Hematopoietic multipotent progenitor cell treated with erythropoietin and hydrocortisone succinate and interleukin-3 and kit ligand, for 8 days (in vitro differentiated cells): Measurements from ENCODE around the gene EPHA6.
A peak's percentile ranks its signal among the peaks of the same experiment; 100 is the strongest.

Experiments used
- DNase-seq: peaks from one replicate; pipeline ENCODE4 v3.0.0-alpha.2; 2015

EPHA6 gene

DNA sequence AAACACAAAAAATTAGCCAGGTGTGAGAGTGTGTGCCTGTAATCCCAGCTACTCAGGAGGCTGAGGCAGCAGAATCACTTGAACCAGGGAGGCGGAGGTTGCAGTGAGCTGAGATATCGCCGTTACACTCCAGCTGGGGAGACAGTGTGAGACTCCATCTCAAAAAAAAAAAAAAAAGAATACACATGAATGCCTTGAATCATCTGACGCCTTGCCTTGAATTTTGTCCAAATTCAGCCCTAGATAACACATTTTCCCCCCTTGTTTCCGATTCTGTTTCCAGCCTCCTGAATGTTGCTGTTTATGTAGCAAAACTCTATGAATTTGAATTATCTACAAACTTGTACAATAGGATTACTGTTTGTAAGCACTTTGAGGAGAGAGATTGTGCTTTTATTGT, 851.5 kb downstream of the EPHA6 start:
- no peak for DNase-seq

DNA sequence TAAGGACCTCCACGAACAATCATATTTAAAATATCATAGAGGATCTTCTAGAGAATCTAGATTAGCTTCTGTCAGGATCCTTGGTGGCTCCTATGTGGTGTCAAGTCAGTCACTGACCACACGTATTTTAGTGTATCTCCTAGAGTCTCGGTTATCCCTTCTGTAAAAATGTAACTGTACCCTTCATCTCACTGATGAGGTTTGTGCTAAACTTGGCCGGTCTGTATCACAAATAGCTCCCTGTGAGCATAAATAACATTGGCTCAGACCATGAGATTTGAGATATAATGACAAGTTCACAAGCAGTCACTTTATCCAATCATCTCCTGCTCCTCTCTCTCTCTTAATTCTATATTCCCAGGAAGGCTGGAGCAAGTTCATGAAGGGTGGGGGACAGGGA, 856.6 kb downstream of the EPHA6 start:
- DNase-seq = no peak

DNA sequence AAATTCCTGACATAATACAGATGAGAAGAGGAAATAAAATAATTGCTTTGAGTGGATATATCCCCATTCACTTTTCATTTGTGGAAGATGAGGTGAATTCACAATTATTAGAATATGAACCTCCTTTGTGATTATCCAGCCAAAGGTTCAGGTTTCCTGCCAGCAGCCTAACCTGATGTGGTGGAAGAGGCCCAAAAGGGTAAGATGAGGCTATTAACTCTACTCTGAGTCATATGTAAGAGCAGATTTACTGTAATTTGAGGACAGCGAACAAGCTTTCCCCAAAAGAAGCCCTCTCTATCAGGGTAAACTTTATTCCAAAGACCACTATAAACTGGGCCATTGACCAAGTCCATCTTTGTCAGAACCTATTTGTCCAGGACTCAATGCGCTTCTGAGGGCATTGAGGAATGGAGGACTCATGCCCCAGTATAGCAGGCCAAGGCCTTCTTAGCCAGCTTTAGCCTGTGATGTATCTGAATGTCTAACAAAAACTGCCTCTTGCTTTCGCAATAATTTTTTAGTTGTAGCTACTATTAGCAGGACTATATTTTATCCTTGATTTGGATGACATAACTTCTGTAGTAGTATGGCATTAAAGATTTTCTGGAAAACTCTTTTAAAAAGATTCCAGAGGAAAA, 859.1 kb downstream of the EPHA6 start:
- DNase-seq = no peak

DNA sequence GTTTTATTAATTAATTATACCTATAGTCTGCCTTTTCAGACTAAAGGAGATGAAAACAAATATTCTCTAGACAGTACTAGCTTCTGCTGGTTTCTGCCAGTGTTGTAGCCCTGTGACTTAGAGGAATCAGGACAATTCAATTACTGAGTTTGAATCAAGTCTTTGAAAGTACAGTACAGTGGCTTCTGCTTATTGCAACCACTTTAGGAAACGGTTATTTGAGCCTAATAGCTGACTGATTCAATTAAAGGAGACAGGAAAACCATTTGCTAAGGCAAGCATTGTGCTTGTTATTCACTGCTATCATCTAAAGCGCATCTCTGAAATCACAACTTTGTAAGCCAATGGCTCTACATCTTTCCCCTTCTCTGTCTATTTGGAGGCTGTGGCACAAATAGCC, 860.1 kb downstream of the EPHA6 start:
- no peak for DNase-seq

DNA sequence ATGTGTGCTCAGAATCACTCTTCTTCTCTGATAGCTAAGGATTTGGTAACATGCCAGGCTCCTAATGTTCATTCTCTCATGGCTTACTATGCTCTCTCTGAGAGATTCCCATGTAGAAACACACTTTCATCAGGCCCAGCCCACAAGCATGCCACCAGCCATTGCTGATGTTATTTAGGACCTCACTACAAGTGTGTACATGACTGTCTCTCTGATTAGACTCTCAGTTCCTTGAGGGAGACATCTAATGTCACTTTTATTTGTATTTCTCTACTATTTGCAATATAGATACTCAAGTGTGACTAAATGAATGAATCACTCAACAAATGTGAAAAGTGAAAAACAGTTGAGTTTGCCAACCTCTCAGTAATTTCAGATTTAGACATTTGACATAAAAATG, 865.8 kb downstream of the EPHA6 start:
- no peak for DNase-seq

DNA sequence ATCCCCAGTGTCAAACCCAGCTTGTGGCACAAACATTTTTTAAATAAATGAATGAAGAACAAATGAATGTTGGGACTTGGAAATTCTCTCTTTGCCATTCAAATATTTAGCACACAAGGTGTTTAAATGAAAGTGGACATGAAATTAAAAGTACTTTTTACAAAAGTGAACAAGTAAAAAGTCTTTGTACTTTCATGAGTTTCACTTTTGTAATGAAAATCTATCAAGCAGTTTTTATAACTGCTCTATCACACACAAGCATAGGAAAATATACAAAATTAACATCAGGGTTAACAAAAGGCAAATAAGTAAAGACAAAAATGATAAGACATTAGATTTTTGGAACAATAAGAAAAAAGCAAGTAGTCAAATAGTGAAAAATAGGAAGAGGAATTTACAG, 866.3 kb downstream of the EPHA6 start:
- DNase-seq = no peak

DNA sequence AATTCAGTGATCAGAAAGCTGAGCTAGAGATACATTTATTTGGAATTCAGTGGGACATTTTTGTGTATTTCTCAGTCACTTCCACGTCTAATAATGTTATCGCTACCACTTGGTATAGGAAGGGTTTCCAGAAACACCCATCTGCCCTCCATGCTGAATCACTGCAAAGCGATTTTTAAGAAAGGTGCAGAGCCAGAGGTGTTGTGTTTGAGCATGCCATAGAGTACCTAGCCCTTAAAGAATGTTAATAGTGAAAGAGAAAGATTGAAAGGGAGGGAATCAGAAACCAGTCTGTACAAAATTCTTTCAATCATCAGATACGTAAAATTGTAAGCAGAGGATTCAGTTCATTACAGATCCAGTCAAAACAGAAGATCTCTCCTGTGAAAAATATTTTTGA, 870.1 kb downstream of the EPHA6 start:
- DNase-seq = no peak

DNA sequence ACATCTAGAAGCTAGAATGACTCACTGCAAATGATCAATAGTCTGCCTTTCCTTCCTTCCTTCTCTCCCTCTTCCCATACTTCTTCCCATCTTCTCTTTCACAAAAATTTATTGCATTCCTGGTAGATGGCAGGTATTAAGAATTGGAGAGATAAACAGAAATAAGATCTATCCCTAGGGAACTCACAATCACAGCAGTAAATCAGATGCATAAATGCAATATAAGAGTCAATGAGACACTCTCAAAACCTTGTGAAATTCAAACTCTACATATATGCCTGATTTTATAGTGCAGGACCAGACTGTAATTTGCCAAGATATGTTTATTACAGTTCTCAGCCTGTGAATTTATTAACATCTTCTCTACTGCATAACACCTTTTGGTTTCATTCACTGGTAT, 871.9 kb downstream of the EPHA6 start:
- no peak for DNase-seq

DNA sequence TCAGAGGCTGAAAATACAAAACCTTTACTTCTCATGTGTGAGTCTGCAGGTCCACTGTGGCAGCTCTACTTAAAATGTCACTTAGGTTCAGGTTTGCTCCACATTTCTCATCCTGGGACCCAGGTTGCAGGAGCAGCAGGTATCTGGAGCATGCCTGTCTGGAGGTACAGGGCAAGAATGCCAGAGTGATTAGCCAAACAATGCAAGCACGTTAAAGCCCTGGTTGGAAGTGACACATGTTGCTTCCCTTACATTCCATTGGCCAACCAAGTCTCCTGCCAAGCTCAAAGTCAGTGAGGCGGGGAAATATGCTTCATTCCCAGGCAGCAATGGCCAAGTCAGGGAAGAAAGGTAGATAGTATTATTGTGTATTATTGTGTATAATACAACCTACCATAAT, 873.3 kb downstream of the EPHA6 start:
- no peak for DNase-seq

DNA sequence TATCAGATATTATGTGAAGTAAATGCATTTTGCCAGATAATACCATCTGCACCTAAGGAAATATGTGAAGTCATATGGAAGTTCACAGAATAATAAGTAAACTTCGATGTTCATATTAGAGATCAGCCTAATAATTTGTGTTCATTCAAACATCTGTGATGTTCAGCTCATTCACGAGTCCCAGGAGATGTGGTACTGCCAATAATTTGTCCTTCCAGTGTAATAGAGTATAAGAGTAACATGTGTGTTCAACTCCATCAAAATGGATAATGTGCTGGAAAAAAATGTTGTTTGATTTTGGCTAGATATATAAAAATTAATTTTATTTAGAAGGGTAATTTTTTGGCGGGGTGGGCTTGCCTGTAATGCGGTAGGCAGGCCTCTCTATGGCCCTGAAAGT, 874.7 kb downstream of the EPHA6 start:
- no peak for DNase-seq

DNA sequence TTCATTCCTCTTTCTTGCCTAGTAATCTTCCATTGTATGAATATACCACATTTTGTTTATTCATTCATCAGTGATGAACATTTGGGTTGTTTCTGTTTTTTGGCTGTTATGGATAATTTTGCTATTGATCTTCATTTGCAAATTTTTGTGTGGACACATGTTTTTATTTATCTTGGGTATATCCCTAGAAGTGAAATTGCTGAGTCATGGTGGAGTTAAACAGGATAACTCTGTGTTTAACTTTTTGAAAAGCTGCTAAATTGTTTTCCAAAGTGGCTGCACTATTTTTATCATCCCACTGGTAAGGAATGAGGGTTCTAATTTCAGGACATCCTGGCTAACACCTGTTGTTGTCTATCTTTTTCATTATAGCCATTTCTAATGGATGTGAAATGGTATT, 875.6 kb downstream of the EPHA6 start:
- no peak for DNase-seq

DNA sequence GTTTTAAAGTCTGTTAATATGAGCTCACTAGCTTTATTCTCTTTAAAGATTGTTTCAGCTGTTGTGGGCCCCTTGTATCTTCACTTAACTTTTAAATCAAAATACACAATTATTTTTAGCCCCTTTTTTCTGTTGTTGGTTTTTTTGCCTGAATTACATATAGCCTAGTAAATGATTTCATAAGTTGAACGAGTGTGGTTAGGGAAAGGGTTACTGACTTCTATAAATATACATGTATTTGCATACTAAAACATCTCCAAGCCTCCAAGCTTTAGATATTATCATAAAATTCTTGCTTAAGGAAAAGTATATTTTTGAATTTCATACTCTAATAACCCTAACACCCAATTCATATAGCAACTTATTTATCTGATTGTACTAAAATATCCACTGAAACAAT, 877.0 kb downstream of the EPHA6 start:
- DNase-seq = no peak

DNA sequence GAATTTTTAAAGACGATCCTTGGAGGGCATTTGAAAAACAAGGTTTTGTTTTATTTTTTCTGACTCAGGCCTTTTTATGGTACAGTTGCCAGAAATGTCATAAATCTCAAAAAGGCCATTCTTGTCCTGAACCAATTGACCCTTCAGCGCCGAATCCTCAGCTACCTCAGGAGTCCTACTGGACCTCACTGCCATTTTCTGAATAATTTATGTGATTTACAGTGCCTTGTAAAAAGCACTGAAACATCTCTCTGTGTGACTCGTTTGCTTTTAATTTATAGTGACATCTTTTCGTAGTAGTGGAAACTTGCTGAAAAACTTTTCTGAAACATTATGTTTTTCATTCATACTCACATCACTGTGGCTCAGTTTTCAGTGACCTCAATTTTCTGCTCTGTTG, 878.0 kb downstream of the EPHA6 start:
- no peak for DNase-seq

DNA sequence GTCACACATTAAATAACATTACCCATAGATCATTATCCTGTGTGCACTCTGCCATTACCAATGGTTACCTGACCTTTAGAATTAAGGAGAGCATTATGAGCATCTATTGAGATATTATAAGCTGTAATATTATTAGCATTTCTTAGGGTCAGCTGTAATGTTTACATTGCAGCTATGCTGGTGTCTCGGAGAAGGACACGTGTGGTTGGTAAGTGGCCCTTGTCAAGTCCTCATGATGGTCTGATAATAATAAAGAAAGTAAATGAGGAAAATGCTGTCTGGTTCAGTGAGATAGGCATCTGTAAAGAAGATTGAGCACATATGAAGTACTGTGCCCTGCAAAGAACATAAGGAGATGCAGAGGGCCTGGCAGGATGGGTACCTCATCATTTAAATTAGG, 878.4 kb downstream of the EPHA6 start:
- no peak for DNase-seq

DNA sequence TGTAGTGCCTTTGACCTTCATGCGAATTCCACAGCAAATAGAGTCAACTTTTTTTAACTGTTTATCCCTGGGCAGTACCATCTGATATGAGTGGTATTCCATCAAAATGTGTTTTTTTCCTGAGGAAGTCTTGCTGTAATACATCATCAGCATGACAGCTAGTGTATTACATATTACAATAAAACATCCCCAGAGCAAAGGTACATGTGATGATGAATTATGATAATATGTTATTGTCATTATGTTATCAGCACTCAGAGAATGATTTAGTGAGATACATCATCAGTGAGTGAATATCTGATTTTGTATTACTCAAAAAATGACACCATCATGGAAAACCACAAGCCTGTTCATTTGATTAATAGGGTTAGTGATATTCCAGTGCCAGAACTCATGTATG, 880.5 kb downstream of the EPHA6 start:
- no peak for DNase-seq

DNA sequence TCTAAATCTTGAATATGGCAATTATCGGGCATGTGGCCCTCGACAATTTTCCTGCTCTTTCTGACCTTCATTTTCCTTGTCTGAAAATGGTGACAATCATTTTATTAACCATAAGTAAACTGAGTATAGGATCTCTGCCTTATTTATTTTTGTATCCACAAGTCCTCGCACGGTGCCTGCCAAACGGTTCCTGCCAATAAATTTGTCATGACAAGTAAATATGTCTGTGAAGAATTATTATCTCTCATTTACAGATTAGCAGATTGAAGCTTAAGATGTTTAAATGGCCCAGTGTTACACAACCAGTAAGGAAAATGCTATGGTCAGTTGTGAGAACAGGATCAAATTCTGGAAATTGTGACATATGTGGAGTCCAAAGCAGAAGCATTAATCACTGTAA, 884.3 kb downstream of the EPHA6 start:
- no peak for DNase-seq

DNA sequence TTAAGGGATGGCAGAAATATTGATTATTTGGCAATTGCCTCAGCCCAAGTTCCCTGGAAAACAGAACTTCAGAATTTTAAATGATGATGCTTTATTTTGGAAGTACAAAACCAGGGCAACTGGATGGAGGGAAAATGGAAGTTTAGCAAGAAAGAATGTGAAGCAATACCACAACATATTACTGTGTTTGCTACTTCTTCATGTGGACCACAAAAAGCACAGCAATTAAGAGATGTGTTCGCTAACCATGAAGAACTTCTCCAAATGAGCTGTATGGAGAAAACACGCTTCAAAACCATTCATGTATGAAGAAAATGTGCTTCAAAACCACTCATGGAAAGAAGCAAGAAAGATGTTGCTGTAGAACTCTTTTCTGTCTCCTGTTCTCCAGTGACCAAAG, 885.5 kb downstream of the EPHA6 start:
- no peak for DNase-seq

DNA sequence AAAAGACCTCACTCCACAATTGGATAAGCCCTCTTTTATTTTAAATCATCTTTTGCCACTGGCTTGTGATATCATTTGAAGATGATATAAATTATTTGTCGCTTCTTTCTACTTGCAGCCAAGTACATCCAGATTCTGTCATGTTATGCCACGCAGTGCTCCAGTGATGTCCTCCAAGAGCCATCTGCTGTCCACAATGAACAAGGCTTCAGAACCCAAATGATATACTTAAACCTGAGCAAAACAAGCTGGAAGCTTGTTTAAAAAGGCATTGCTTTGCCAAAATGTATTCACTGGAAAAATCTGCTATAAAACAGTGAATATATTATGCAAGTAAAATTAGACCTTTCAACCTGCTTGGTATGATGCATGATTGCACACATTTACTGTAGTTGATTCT, 891.4 kb downstream of the EPHA6 start:
- no peak for DNase-seq

DNA sequence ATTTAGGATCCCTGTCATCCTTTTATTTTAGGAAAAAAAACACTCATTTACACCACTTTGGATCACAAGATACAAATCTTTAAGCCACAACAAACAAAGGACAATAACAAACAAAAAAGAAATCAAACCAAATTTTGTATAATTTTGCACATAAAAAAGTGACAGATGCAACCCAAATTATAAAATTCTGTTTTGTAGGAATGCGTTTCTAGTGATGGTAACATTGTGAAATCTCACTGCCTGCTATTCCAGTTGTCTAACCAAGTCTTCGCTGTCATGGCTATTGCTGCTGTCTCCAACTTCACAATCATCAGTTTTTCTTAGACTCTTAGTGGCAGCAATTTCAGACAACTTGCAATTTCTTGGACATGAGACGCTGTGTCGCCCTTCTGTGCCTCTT, 891.8 kb downstream of the EPHA6 start:
- DNase-seq = no peak

DNA sequence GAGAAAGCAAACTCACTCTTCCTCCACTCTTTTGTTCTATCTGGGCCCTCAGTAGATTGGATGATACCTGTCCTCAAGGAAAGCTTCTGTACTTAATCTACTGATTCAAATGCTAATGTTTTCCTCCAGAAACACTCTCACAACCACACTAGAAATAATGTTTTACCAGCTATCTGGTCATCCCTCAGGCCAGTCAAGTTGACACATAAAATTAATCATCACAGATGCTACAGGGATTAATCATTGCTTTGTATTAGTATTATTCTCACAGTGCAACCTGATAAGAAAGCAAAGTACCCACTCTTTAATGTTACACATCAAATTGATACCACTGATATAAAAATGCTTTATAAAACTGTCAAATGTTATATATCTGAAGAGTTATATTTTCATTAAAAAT, 897.3 kb downstream of the EPHA6 start:
- DNase-seq = no peak

DNA sequence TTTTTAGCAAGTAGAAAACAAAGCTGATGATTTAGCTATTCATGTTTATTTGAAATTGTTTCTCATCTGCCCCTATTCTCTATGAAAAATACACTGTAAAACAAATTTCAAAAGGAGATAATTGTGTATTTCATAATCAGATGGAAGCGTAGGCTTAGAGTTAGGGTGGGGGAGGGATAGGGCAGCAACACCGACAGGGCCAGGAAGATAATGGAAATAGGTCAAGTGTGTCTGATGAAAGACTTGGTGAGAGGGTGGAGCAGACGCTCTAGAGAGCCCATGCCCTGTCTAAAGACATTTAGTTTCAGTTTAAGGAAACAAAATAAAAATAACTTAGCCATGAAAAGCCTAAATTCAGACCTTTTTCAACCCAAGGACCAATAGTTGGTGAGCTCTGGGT, 898.5 kb downstream of the EPHA6 start:
- DNase-seq = no peak

DNA sequence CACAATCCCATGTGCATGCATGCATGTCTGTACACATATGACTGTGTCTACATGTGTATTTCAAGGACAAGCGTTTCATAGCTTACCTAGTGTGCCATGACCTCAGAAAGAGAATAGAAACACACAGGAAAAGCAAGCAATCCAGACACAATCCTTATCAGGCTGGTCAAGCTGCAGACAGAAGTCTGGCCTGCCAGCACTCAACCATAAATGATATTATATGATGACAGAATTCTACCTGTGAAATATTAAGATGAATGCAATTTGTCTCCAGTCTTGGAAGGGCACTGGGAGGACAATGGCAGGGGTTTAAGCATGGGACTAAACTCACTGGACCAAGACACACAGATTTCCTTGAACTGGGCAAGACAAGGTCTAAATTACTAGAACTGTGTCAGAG, 899.2 kb downstream of the EPHA6 start:
- DNase-seq = no peak

DNA sequence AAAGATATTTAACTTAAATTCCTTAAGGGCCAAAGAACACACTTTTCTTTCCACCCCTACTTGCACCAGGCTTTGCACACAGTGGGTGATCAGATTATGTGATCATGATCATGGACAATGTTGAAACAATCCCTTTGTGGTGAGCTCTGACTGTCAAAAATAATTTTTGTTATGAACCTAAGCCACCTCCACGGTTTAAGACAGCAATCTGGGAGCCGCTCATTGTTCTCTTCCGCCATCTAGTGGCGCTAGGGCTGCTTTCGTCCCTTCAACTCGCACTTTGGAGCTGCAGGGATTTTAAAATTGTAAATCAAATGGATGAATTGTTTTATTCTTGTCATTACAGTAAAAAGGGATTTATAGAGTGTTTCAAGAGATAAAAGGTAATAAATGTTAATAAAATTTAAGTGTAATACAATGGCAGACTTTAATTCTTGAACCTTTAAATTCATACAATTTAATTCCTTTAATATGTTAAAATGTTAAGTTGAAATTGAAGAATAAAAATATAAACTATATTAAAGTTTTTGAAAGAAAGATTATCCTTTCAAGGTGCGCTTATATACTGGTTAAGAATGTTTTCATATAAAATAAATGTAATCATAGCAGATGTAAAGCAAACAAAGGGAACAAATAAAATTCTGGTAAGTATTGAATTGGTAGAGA, 904.9 kb downstream of the EPHA6 start:
- peak; percentile 65 for DNase-seq

DNA sequence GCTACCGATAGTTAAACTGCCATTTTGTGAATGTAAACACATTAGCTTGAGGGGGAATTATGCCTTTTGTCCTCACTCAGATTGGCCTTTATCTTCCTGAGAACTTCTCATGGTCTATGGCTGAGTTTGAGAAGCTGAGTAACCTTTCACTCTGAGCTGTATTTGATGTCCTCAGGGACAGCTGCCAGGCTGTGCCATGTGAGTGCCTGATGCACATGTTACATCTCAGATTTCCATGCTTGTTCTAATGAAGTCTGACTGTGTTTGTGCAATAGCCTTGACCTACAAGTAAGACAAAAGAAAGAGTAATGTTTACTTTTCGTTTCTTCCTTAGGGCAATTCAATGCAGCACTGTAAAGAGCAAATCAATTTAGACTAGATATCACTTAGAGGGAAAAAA, 906.0 kb downstream of the EPHA6 start:
- no peak for DNase-seq

DNA sequence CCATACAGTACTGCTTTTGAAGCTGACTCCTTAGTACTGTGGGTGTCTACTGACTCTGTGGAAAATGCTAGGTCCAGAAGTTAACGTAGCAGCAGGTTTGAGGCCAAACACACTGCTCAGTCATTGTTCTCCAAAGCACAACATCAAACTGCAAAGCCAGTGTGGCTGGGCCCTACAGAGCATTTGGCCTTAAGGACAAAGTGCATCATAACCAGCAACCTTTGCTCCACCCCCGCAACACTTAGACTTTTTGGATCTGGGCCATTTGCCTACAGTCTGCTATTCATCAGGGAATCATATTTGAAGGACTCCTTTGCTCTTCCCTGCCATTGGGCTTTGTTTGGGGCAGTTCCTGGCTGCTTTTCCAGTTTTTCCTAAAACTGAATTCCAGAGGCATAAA, 907.1 kb downstream of the EPHA6 start:
- DNase-seq = no peak
